Breast epithelium (tissue), 4 donors: Measurements from ENCODE around the gene HSD17B3. TPM values are rescaled to one million over a fixed set of nuclear protein-coding genes. Genes with fewer than 3 reads are reported as not detected.

Source experiments
- DNase-seq, 2 donors: peaks; one replicate each; pipeline ENCODE4 v3.0.0-alpha.2; 2019; ENCODE audit warnings: low spot score in 2 of 2
- H3K27ac ChIP-seq, 2 donors: fragments of 200-600 bp; sonication (generic) in 1 of 2; one replicate each; pipeline ENCODE4 v1.5.1; 2016 to 2019; ENCODE audit warnings: mild to moderate bottlenecking in 1 of 2
- H3K27me3 ChIP-seq, 2 donors: fragments of 200-600 bp; sonication (generic) in 1 of 2; one replicate each; pipeline versions ENCODE4 v1.5.1 to v1.6.0; 2017 to 2019; ENCODE audit warnings: control low read depth in 1 of 2, mild to moderate bottlenecking in 1 of 2
- H3K36me3 ChIP-seq: fragments of 200-600 bp; one replicate; pipeline ENCODE4 v1.5.1; 2019
- H3K4me1 ChIP-seq, 2 donors: fragments of 200-600 bp; sonication (generic); one replicate each; pipeline ENCODE4 v1.5.1; 2016 to 2019; ENCODE audit warnings: control low read depth in 1 of 2
- H3K4me3 ChIP-seq, 3 donors: fragments of 200-600 bp; sonication (generic); 1 replicate in 2 of 3; 2 replicates in 1 of 3; pipeline ENCODE4 v1.5.1; 2016 to 2019; ENCODE audit warnings: mild to moderate bottlenecking in 3 of 3, moderate library complexity in 2 of 3
- H3K9me3 ChIP-seq, 2 donors: fragments of 200-600 bp; sonication (generic) in 1 of 2; one replicate each; pipeline ENCODE4 v1.5.1; 2016 to 2019; ENCODE audit warnings: control low read depth in 1 of 2
- CTCF ChIP-seq, 3 donors: fragments of 450-650 bp; IDR thresholded peaks; one replicate each; pipeline ENCODE4 v1.5.1; 2016 to 2017; ENCODE audit warnings: antibody characterized with exemption in 3 of 3, mild to moderate bottlenecking in 3 of 3, moderate library complexity in 3 of 3
- POLR2A ChIP-seq: fragments of 450-650 bp; IDR thresholded peaks from one replicate; pipeline ENCODE4 v1.6.1; 2016; ENCODE audit warnings: antibody characterized with exemption, mild to moderate bottlenecking, moderate library complexity
- POLR2AphosphoS5 ChIP-seq, 3 donors: sonication (generic); formaldehyde crosslinking; IDR thresholded peaks; one replicate each; pipeline ENCODE4 v1.6.1; 2017; ENCODE audit warnings: antibody characterized with exemption in 3 of 3
- intact Hi-C: fragments of 100-400 bp; cut with DNase I; formaldehyde crosslinking; loops from one replicate; pipeline ENCODE4 v1.15.1; 2023; ENCODE audit warnings: low total_unique reads
- total RNA-seq, 3 donors: library from RNA; depleted of rRNA; stranded (reverse); fragments of >200 nt; gene quantifications; one replicate each; pipeline ENCODE4 v1.1.0, GENCODE V29; 2016

HSD17B3 gene
- total RNA-seq, 3 donors from 2014 or later = 0.98 to 1.1 TPM; not detected in 1

GRCh38 chr9:96217294-96217707 lies 84.7 kb downstream of the HSD17B3 start:
- Histone ChIP-seq H3K9me3 (no peaks in the 10 kb centered on the region), H3K4me1 (no peaks in the 10 kb centered on the region), H3K4me3 (no peak overlapping the region), H3K27me3 (peaks cover 0 to 49% of the 10 kb centered on the region in 2 donors), H3K36me3 (no peaks in the 10 kb centered on the region), H3K27ac (no peak overlapping the region)
- intact Hi-C loops = no loop called here
- TF ChIP-seq POLR2AphosphoS5 (IDR thresholded peaks at IDR 0.05) (no peak), POLR2A (no peak), CTCF (IDR thresholded peaks at IDR 0.05) (no peak)
- no peak for DNase-seq

- no peak overlapping the region for H3K4me3 ChIP-seq
- no peaks in the 10 kb centered on the region for H3K4me1 ChIP-seq
- intact Hi-C loops = no loop called here
- no peak overlapping the region for H3K27ac ChIP-seq
- DNase-seq = no peak
- TF ChIP-seq CTCF (IDR thresholded peaks at IDR 0.05) (no peak), POLR2A (no peak), POLR2AphosphoS5 (IDR thresholded peaks at IDR 0.05) (no peak)
- H3K27me3 ChIP-seq = peaks cover 0 to 42% of the 10 kb centered on the region in 2 donors
- no peaks in the 10 kb centered on the region for H3K9me3 ChIP-seq
- H3K36me3 ChIP-seq = no peaks in the 10 kb centered on the region
Observed at GRCh38 chr9:96216583-96216982, 85.4 kb downstream of the HSD17B3 start.

- Histone ChIP-seq H3K36me3 (no peaks in the 10 kb centered on the region), H3K27me3 (peaks cover 0 to 36% of the 10 kb centered on the region in 2 donors), H3K9me3 (no peaks in the 10 kb centered on the region), H3K4me1 (no peaks in the 10 kb centered on the region), H3K27ac (no peak overlapping the region), H3K4me3 (no peak overlapping the region)
- intact Hi-C loops = no loop called here
- TF ChIP-seq POLR2AphosphoS5 (IDR thresholded peaks at IDR 0.05) = no peak
- no peak for TF ChIP-seq CTCF (IDR thresholded peaks at IDR 0.05)
- no peak for TF ChIP-seq POLR2A
- DNase-seq = no peak
Observed at GRCh38 chr9:96215841-96216240, 86.1 kb downstream of the HSD17B3 start.

- Histone ChIP-seq H3K4me1 (no peaks in the 10 kb centered on the region), H3K36me3 (no peaks in the 10 kb centered on the region), H3K27me3 (peaks cover 0 to 26% of the 10 kb centered on the region in 2 donors), H3K9me3 (no peaks in the 10 kb centered on the region), H3K4me3 (no peak overlapping the region), H3K27ac (no peak overlapping the region)
- intact Hi-C loops = no loop called here
- TF ChIP-seq CTCF (IDR thresholded peaks at IDR 0.05) (no peak), POLR2A (no peak), POLR2AphosphoS5 (IDR thresholded peaks at IDR 0.05) (no peak)
- no peak for DNase-seq
Observed at GRCh38 chr9:96214635-96215034, 87.3 kb downstream of the HSD17B3 start.

GRCh38 chr9:96209407-96210271 lies 92.3 kb downstream of the HSD17B3 start:
- intact Hi-C loops = no loop called here
- Histone ChIP-seq H3K27me3 (peaks cover 0 to 3% of the 10 kb centered on the region in 2 donors), H3K4me1 (no peaks in the 10 kb centered on the region), H3K4me3 (no peak overlapping the region), H3K9me3 (peaks cover 0 to 5% of the 10 kb centered on the region in 2 donors), H3K36me3 (no peaks in the 10 kb centered on the region), H3K27ac (no peak overlapping the region)
- TF ChIP-seq POLR2A (no peak), POLR2AphosphoS5 (IDR thresholded peaks at IDR 0.05) (no peak)
- no peak for DNase-seq
